DMS153 treated with DMSO at 0.1 percent for 48 hours (cell line): Measurements from ENCODE around the gene NACA.

Experiments used
- DNase-seq: peaks from one replicate; lab custom pipeline; 2025; ENCODE audit not compliant: unreplicated experiment; lab: John Stamatoyannopoulos, UW

NACA gene

DNA sequence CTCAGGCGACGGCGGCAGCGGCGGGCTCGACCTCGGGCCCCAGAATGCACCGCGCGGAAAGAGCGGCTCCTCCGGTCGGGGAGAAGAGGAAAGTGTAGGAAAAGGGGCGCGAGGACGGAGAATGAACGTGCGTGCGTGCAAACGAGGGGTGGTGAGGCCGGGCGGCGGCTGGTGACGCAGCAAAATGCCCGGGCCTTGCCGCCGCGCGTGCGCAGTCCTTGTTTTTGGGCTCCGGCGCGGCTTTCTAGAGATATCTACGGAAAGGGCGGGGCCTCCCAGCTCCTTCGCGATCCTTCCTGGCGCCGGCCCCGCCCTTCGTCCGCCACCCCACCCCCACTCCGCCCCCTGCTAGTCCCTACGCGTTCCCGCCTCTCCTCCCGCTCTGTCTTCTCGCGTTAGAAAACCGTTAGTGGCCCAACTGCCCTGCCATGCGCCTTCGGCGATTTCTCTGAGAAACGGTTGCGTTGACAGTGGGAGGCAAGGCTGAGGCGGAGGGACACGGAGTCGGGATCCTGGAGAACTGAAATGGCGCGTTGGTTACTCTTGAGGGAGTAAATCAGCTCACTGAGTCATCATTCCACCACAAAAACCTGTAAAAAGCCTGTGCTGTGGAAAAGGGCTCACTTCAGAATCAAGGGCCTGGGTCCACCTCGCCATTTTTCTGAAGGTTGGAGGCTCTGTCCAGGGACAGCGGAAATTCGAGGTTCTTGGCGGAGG, 36.8 kb downstream of the NACA start, which contains the start of gene PTGES3:
PTGES3 (minus strand) TSS at position 156 of the 717 bp plus-strand sequence. CDS start 285 bp downstream, outside the sequence.
- peak; percentile 97 for DNase-seq

DNA sequence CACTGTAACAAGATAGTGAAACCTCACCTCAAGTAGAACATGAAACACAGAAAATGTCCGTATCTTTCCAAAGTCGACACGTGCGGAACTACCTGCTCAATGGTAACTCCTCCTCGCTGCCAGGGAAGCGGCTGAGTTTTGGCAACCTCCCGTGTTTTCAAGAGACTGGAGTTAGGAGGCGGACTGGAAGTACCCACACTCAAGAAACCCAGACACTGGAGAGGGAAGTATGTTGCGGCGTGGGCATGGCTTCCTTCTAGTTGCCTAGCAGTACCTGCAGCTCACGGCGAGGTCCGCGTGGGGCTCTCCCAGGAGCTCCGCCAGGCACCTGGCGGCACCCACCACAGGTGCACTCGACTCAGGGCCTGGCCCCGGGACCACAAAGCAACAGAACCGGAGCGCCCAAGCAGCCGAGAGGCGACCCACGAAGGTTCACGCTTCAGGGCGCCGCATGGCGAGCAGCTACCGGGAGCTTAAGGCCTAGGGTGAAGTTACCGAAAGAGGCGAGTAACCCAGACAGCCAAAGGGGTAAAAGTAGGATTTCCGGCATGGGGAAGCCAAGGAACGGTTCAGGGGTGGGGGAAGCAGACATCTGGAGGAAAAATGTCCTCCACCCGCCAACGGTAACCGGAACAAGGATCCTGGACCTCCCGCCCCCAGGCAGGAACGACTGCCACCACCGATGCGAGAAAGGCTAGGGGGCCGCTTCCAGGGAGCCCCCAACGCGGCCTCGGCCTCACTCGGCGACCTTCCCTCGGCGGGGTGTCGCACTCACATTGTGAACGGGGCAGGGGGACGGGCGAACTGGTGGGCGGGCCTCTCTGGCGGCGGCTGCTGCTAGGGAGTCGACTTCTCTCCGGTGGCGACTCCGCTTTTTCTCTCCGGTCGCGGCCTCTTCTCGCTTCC, 37.6 kb downstream of the NACA start:
- DNase-seq, result peak; percentile 17

DNA sequence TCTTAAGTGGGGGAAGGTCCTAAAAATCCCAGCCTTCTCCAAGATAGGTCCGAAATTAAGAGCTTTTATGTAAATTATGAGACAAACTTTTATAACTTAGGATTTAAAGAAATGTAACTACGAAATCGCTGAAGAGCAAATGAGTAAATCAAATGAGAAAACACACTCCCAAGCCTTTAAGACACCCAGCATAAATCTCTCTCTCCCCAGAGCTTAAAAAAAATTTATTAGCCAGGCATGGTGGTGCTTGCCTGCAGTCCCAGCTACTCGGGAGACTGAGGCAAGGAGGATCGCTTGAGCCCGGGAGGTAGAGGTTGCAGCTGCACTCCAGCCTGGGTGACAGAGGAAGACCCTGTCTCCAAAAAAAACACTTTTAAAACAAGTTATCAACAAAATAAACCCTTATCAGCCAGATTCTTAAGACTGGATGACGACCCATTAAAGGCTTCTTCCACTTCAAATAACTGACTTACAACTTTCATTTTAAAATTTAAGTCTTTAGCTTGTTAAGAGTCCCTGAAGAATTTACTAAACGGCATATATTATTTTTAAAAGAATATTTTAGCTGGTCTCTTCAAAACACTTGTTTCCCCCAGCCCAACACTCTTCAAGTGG, 40.2 kb downstream of the NACA start:
- DNase-seq, result no peak

DNA sequence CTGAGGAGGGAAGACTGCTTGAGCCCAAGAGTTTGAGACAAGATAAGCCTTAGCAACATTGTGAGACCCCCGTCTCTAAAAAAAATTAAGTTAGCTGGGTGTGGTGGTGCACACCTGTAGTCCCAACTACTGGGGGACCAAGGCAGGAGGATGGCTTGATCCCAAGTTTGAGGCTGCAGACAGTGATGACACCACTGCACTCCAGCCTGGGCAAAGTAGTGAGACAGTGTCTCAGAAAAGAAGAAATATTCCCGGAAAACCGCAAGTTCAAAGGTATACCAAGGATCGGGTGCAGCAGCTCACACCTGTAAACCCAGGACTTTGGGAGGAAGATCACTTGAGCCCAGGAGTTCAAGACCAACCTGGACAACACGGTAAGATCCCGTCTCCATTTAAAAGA, 42.8 kb downstream of the NACA start:
- DNase-seq, result no peak

DNA sequence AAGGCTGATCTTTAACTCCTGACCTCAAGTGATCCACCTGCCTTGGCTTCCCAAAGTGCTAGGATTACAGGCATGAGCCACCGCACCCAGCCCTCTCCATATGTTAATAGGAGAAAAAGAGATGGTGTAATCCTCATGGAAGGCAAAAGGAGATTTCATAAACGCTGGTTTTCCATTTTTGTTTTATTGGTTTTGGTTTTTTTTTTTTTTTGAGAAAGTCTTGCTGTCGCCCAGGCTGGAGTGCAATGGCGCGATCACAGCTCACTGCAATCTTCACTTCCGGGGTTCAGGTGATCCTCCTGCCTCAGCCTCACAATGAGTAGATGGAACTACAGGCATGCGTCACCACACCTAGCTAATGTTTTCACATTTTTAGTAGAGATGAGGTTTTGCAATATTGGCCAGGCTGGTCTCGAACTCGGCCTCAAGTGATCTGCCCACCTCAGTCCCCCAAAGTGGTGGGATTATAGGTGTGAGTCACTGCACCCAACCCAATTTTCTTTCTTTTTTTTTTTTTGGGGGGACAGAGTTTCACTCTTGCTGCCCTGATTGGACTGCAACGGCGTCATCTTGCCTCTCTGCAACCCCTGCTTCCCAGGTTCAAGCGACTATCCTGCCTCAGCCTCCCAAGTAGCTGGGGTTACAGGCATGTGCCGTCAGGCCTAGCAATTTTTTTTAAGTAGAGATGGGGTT, 45.1 kb downstream of the NACA start:
- DNase-seq, result no peak

DNA sequence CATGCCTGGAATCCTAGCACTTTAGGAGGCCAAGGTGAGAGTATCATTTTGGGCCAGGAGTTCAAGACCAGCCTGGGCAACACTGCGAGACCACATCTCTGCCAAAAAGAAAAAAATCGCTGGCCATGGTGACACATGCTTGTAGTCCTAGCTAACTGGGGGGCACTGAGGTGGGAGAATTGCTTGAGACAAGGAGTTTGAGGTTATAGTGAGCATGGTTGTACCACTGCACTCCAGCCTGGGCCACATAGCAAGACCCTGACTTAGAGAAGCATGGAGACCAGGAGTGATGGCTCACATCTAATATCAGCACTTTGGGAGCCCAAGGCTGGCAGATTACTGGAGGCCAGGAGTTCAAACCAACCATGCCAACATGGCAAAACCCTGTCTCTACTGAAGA, 46.2 kb downstream of the NACA start:
- DNase-seq, result no peak

DNA sequence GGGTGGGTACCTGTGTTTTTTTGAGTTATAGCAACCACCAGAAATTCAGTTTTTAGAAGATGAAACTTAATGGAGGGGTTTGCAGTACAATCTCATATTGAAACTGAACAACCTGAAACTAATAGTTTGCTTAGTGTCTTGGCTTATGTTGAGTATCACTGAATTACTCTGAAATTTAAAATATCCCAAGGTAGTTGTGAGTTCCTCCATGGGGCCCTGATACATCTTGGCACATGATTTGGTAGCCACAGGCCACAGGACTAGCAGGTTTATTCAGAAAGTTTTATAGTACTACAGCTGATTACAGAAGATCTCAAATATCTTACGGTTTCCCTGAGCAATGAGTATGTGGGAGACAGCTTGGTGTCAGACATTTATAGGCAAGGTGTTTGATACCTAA, 47.4 kb downstream of the NACA start:
- DNase-seq, result no peak

DNA sequence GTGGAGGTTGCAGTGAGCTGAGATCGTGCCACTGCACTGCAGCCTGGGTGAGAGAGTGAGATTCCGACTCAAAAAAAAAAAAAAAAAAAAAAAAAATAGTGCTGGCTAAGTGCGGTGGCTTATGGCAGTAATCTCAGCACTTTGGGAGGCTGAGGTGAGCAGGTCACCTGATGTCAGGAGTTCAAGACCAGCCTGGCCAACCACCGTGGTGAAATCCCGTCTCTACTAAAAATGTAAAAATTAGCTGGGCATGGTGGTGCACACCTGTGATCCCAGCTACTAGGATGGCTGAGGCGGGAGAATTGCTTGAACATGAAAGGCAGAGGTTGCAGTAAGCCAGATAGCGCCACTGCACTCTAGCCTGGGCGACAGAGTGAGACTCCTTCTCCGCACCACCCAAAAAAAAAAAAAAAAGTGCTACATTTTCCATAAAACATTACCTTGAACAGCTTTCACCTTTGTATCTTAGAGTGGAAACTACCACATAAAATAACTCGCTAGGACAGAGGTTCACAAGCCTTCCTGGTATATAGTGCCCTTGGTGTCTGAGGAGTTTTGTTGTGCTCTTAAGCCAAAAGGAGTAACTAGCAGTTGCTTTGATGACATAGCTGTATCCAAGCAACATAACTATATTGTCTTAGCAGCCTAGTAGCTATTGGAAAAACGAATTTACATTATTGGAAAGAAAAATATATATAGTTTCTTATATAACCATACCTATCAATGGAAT, 48.1 kb downstream of the NACA start:
- no peak for DNase-seq

DNA sequence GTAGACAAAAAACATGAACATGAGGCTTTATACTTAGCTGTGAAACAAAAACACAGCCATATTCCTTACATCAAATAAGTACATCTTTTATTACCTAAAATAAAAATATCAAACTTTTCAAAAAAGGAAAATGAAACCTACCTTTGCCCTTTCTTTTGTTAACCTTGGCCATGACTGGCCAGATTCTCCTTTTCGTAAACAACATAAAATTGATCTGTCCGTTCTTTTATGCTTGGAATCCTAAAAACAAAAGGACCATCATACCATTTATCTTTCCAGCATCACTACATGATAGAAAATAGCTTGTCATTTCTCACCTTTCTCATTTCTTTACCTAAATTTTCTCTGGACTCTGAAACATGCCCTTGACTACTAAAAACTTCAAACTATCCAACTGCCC, 53.5 kb downstream of the NACA start:
- no peak for DNase-seq

DNA sequence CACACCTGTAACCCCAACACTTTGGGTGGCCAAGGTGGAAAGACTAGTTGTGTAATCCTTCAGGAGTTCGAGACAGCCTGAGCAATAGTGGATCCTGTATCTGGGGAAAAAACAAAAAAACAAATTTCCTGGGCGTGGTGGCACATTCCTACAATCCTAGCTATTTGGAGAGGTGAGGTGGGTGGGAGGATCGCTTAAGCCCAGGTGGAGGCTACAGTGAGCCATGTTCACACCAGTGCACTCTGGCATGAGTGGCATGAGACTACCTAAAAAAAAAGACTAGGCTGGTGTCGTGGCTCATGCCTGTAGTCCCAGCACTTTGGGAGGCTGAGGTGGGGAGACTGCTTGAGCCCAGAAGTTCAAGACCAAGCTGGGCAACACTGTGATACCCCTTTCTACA, 54.3 kb downstream of the NACA start:
- no peak for DNase-seq

DNA sequence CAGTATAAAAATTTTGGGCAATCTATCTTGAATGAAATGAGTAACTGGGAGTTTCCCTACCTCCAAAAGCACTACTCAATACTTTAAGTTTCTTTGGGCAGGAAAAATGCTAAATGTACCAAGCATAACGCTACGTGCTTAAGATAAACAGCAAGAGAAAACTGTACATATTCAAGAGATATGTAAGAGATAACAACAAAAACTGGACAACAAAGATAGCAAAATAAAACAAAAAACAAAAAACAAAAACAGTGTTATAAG, 57.0 kb downstream of the NACA start:
- no peak for DNase-seq
